NCI-H748 (cell line): ENCODE data around the gene TMBIM1.
"Not testable (repeated sequence)": the region's sequence is repeated elsewhere in the genome, so short reads cannot be mapped to it uniquely, and the experiment has no call there.

Source experiments
- DNase-seq: peaks from one replicate; lab custom pipeline; 2025; ENCODE audit not compliant: unreplicated experiment; lab: John Stamatoyannopoulos, UW

TMBIM1 gene

GRCh38 chr2:218319813-218320365 is 27.6 kb upstream of the TMBIM1 start:
- peak; percentile 7 for DNase-seq

DNA sequence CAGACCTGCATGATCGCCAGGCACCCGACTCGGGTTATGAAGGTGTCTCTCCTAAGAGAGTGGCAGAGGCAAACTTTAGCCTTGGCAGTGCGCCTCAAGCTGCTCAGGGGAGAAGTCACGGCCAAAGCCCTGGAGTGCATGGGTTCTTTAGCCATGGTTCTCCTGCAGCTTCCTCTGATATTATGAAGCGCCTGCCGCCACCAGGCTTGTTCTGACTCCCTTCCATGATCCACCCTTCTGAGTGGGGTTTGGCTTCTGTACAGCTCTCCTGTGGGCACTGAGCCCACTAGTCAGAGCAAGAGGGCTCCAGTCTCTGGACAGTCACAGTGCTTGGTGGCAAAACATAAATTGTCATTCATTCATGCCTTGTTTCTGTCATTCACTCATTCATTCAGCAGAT is 25.9 kb upstream of the TMBIM1 start:
- no peak for DNase-seq

GRCh38 chr2:218317835-218318234 is 25.5 kb upstream of the TMBIM1 start:
- no peak for DNase-seq

DNA sequence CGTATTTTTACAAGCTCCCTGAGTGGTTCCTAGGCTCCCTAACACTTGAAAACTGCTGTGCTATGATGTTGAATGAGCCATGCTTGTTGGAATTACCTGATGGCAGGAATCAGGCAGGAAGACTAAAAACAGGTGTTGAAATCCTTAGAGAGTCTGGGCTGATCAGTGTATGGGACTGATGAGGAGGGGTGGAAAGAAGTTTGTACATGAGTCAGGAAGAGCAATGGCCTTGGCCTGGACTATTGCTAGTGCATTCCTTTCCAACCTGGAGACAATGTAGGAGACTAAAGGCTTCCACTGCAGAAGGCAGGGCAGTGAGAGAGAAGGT is 25.0 kb upstream of the TMBIM1 start:
- DNase-seq: no peak

- DNase-seq: no peak
Observed at GRCh38 chr2:218315397-218315796, 23.1 kb upstream of the TMBIM1 start.

GRCh38 chr2:218314764-218315163 is 22.5 kb upstream of the TMBIM1 start:
- not testable (repeated sequence) for DNase-seq

DNA sequence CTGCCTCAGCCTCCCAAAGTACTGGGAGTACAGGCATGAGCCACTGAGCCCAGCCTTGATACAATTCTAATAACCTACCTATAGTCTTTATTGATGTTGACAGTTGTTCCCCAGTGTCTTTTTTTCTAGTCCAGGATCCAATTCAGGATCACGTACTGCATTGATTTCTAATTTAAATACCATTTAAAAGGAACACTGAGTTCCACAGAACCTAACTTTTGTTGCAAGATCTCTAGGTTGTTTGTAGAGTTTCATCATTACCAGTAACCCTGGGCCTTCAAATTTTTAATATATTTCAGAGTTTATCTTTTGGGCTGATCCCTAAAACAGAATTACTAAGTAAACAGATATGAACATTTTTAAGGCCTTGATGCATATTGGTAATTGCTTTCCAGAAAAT is 21.1 kb upstream of the TMBIM1 start:
- DNase-seq: no peak

DNA sequence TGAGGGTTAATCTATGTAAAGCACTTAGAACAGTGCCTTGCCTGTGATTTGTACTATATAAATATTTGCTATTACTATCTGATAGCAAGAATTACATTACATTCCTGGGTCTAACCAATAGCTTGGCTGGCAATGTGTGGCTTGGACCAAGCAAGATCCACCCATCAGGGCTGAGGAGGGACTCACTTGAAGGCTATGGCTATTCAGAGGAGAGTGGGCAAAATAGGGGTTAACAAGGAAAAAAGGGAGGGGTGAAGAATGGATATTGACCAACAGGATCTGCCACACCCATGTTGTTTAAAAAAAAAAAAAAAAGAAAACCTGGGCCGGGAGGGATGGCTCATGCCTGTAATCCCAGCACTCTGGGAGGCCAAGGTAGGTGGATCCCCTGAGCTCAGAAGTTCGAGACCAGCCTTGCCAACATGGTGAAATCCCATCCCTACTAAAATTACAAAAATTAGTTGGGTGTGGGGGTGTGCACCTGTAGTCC is 20.0 kb upstream of the TMBIM1 start:
- DNase-seq: peak; percentile 30

DNA sequence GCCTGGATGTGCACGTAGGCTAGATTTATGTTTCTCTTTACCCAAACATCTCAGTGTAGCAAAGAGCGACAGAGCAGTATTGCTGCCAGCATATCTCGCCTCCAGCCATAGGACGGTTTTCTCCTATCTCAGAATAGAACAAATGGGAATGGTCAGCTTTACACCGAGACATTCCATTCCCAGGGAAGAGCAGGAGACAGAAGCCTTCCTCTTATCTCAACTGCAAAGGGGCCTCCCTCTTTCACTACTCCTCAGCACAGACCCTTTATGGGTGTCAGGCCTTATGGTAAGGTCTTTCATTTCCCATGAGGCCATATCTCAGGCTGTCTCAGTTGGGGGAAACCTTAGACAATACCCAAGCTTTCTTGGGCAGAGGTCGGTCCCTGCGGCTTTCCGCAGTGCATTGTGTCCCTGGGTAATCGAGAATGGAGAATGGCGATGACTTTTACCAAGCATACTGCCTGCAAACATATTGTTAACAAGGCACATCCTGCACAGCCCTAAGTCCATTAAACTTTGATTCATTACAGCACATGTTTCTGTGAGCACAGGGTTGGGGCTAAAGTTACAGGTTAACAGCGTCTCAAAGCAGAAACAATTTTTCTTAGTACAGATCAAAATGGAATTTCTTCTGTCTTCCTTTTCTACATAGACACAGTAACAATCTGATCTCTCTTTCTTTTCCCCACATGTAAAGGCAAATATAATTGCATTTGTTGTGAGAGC is 19.4 kb upstream of the TMBIM1 start:
- not testable (repeated sequence) for DNase-seq

- no peak for DNase-seq
Observed at GRCh38 chr2:218310853-218311540, 18.7 kb upstream of the TMBIM1 start.

GRCh38 chr2:218307415-218308090 is 15.2 kb upstream of the TMBIM1 start:
- DNase-seq: no peak

DNA sequence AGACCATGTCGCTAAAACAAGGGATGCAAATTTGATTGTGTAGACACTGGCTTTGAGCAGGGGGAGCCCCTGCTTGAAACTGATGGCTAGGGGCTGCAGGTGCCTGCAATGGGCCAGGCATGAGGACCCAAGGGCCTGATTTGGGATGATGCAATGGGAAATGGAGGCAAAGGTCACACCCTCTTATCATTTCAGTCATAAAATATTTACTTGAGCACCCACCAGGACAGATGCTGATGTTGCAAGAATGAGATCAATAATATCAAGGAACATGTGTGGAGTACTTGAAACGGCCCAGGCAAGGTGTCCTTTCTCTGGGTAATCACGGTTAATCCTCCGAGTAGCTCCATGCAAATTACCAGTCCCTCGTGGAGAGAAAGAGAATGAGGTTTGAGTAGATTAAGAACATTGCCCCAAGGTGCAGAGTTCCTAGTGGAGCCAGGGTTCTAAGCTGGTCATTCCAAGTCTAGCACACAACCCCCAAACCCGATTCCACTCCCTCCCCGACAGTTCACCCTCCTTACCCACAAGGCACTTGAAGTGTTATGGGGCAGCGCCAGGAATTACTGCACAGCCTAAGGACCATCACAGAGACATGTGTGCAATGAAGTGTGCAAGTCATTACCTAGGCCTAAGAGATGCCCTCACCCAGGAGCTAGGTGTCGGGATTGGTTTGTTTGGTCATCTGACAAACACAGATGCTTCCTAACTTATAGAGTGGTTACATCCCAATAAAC is 14.0 kb upstream of the TMBIM1 start:
- DNase-seq: no peak

- DNase-seq: no peak
Observed at GRCh38 chr2:218305383-218305782, 13.1 kb upstream of the TMBIM1 start.

DNA sequence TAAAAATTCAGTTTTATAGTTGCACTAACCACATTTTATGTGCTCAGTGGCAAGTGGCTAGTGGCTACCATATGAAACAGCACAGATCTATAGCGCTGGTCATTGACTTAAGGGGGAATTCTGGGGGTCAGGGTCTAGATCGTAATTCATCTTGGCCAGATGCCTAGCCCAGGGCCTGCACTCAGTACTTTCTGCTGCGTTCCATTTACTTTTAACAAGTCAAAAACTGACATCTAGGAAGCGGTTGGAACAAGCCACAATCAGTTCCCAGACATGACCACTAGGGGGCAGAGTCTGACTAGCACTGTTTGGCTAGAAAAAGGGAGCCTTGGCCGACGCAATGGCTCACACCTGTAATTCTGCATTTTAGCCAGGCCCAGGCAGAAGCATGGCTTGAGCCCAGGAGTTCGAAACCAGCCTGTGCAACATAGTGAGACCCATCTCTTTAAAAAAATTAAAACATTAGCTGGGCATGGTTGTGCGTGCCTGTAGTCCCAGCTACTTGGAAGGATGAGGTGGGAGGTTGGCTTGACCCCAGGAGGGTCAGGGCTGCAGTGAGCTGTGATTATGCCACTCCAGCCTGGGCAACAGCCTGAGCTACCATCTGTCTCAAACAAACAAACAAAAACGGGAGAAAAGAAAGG is 9.0 kb upstream of the TMBIM1 start:
- DNase-seq: peak; percentile 86

DNA sequence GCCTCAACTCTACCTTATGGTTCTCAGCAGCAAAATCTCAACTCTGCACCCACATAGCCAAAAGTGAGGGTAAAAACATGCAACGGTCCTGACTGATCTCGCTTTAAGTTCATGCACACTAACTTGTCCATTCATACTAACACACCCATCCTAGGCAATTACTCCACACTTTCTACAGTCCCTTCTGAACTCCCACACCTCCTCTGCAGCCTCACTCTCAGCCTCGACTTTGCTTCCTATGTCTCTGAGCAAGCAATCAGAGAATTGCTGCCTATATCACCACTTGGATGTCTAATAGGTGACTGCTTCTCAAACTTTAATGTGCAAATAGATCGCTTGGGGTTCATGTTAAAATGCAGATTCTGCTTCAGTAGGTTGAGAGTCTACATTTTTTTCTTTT is 7.8 kb upstream of the TMBIM1 start:
- DNase-seq: no peak

DNA sequence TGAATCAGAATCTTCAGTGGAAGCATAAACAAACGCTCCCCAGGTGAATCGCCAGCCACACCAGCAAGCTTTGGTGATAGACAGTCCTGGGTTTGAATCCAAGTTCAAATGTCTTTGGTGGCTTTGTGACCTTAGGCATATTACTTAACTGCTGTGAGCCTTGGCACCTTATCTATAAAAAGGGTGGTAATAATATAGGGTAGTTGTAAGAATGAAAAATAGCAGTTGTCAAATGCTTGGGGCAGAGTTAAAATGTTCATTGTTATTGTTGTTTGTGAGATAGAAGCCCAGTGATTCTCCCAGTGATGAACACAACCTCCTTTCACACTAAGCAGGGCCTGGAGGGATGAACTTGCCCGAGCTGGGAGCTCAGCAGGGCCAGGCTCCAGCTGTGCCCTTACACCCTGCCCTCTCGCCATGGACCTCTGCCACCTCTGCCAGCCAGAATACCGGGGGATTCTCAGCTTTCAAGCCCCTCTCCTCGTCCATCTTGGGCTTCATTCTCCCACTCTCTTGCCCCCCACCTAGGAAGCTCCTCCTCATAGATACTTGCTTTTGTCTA is 6.1 kb upstream of the TMBIM1 start:
- DNase-seq: no peak

DNA sequence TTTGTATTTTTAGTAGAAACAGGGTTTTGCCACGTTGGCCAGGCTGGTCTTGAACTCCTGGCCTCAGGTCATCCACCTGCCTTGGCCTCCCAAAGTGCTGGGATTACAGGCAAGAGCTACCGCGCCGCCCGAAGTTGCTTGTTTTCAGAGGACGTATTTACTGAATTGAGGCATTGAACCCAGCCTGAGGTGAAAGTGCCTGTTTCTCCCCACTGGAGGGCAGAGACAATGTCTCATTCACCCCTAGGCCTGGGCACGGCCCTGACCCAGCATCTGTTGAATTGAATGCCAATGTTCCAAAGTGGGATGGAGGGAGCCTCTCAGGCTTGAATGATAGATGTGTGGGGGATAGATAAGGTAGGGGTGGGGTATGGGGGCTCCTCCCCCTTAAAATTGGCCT is 4.5 kb upstream of the TMBIM1 start:
- DNase-seq: no peak

DNA sequence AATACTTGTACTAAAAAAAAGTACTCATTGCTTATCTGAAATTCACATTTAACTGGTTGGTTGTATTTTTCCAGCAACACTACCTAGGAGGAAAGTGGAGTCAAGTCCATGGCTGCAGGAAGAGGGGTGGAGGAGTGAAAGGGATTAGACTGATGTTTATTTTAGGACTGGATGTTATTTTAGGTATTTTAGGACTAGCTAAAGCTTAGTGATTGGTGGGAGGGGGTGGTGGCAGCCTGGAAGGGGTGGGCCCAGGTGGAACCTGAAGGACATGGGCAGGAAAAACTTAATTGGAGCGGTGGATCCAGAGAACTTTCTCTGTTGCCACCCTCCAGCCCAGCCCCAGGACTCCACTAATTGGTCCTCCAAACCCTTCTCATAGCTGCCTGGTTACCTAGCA is 3.9 kb upstream of the TMBIM1 start:
- DNase-seq: no peak

DNA sequence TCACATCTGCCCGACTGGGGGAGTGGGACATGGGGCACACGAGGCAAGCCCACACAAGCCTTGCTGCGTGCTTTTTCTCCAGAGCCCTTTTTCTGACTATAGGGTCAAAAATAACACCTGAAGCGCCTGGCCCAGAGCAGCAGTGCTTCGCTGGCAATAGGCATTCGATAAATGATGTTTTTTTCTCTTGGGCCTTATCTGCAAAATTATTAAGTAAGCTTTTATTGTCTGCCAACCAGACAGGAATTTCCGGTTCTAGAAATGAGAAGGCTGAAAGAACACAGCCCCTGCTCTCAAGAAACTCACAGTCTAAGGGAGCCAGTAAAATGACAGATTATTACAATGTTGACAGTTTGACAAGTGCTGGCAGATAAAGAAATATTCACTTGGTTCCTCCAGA is 2.7 kb upstream of the TMBIM1 start:
- peak; percentile 22 for DNase-seq

DNA sequence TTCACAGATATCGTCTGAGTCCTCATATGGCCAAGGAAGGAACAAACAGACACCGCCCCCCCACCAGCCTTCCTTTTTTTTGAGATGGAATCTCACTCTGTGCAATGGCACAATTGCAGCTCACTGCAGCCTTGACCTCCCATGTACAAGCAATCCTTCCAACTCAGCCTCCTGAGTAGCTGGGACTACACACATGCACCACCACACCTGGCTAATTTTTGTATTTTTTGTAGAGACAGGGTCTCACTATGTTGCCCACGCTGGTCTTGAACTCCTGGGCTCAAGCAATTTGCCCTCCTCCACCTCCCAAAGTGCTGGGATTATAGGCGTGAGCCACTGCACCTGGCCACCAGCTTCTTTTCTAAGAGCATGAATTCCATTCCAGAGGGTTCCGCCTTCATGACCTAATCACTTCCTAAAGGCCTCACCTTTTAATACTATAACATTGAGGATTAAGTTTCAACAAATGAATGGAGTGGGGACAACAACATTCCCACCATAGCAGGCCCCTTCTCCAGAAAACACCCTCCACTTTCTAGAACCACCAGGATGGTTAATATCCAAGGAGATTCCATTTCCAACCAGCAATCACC is 2.2 kb upstream of the TMBIM1 start:
- DNase-seq: no peak
